ENCODE measurements around the gene CACNA2D3. TPM values are rescaled to one million over a fixed set of nuclear protein-coding genes. Genes with fewer than 3 reads are reported as not detected.
"Not testable (repeated sequence)": the region's sequence is repeated elsewhere in the genome, so short reads cannot be mapped to it uniquely, and the experiment has no call there.

The CACNA2D3 gene
- total RNA-seq, 1 donor from 2014 or later: 0.70 TPM

DNA sequence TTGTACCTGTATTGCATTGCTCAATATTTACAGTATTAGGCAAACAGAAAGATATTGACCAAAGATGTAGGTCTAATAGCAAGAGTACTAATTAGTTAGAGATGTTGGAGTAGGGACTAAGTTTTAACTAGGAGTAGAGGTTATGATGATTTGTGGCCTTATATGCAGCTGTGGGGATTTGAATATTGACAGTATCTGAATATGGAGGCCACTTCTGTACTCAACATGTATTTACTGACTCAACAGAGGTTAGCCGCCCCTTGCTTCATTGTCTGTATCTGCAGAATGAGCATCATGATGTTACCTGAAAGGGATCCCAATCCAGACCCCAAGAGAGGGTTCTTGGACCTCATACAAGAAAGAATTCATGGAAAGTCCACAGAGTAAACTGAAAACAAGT lies 855.1 kb downstream of the CACNA2D3 start:
- Histone ChIP-seq H3K79me2 (ENCODE audit: insufficient read depth, low read length) (no peaks in the 10 kb centered on the region), H4K20me1 (ENCODE audit: insufficient read depth, low read length) (no peaks in the 10 kb centered on the region), H3K4me2 (ENCODE audit: low read length) (no peak overlapping the region), H3K27ac (ENCODE audit: low read depth, low read length) (no peak overlapping the region), H2AFZ (ENCODE audit: low read depth, low read length) (no peak overlapping the region), H3K36me3 (ENCODE audit: insufficient read depth, low read length) (no peaks in the 10 kb centered on the region), H3K4me1 (ENCODE audit: insufficient read depth, low read length) (no peaks in the 10 kb centered on the region), H3K4me3 (ENCODE audit: insufficient read depth, low read depth, low read length) (no peak overlapping the region), H3K9ac (ENCODE audit: low read length) (no peak overlapping the region), H3K27me3 (ENCODE audit: insufficient read depth, low read length) (no peaks in the 10 kb centered on the region), H3K9me3 (ENCODE audit: insufficient read depth, low read depth, low read length) (no peaks in the 10 kb centered on the region)
- Mint-ChIP-seq H3K4me1 (ENCODE audit: low read depth, unreplicated experiment) (peaks cover 16% of the 10 kb centered on the region), H3K9me3 (ENCODE audit: unreplicated experiment) (no peaks in the 10 kb centered on the region), H3K27me3 (ENCODE audit: low read depth, unreplicated experiment) (peaks cover 8% of the 10 kb centered on the region), H3K36me3 (ENCODE audit: low read depth, unreplicated experiment) (peaks cover 2% of the 10 kb centered on the region), H3K4me3 (ENCODE audit: unreplicated experiment) (no peak overlapping the region), H3K27ac (ENCODE audit: unreplicated experiment) (no peak overlapping the region)
- TF ChIP-seq, protein P1, sequence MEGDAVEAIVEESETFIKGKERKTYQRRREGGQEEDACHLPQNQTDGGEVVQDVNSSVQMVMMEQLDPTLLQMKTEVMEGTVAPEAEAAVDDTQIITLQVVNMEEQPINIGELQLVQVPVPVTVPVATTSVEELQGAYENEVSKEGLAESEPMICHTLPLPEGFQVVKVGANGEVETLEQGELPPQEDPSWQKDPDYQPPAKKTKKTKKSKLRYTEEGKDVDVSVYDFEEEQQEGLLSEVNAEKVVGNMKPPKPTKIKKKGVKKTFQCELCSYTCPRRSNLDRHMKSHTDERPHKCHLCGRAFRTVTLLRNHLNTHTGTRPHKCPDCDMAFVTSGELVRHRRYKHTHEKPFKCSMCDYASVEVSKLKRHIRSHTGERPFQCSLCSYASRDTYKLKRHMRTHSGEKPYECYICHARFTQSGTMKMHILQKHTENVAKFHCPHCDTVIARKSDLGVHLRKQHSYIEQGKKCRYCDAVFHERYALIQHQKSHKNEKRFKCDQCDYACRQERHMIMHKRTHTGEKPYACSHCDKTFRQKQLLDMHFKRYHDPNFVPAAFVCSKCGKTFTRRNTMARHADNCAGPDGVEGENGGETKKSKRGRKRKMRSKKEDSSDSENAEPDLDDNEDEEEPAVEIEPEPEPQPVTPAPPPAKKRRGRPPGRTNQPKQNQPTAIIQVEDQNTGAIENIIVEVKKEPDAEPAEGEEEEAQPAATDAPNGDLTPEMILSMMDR (IDR thresholded peaks at IDR 0.05; ENCODE audit: insufficient read depth, low read depth, low read length): no peak
- TF ChIP-seq EZH2 (IDR thresholded peaks at IDR 0.05; ENCODE audit: insufficient read depth, low read length): no peak
- DNase-seq (ENCODE audit: low read depth) (no peak), FAIRE-seq (no peak)

DNA sequence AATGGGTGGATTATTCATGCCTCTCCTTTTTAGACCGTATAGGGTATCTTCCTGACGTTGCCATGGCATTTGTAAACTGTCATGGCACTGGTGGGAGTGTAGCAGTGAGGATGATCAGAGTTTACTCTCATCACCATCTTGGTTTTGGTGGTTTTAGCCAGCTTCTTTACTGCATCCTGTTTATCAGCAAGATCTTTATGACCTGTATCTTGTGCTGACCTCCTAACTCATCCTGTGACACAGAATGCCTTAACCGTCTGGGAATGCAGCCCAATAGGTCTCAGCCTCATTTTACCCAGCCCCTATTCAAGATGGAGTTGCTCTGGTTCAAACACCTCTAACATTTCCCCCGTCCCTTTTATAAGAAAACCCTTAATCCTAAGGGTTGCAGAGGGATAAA lies 855.6 kb downstream of the CACNA2D3 start:
- not testable (repeated sequence) for DNase-seq (ENCODE audit: low read depth); H3K4me3 Mint-ChIP-seq (ENCODE audit: unreplicated experiment); H3K36me3 Mint-ChIP-seq (ENCODE audit: low read depth, unreplicated experiment); H3K9ac ChIP-seq (ENCODE audit: low read length); H2AFZ ChIP-seq (ENCODE audit: low read depth, low read length); H3K36me3 ChIP-seq (ENCODE audit: insufficient read depth, low read length); H3K4me3 ChIP-seq (ENCODE audit: insufficient read depth, low read depth, low read length); H3K4me1 ChIP-seq (ENCODE audit: insufficient read depth, low read length); H4K20me1 ChIP-seq (ENCODE audit: insufficient read depth, low read length); H3K79me2 ChIP-seq (ENCODE audit: insufficient read depth, low read length); H3K27me3 ChIP-seq (ENCODE audit: insufficient read depth, low read length); H3K27ac ChIP-seq (ENCODE audit: low read depth, low read length); H3K9me3 Mint-ChIP-seq (ENCODE audit: unreplicated experiment); FAIRE-seq; H3K4me2 ChIP-seq (ENCODE audit: low read length); H3K27me3 Mint-ChIP-seq (ENCODE audit: low read depth, unreplicated experiment); H3K9me3 ChIP-seq (ENCODE audit: insufficient read depth, low read depth, low read length)
- H3K4me1 Mint-ChIP-seq (ENCODE audit: low read depth, unreplicated experiment): peaks cover 16% of the 10 kb centered on the region
- H3K27ac Mint-ChIP-seq (ENCODE audit: unreplicated experiment): peak overlapping the region; percentile 41

DNA sequence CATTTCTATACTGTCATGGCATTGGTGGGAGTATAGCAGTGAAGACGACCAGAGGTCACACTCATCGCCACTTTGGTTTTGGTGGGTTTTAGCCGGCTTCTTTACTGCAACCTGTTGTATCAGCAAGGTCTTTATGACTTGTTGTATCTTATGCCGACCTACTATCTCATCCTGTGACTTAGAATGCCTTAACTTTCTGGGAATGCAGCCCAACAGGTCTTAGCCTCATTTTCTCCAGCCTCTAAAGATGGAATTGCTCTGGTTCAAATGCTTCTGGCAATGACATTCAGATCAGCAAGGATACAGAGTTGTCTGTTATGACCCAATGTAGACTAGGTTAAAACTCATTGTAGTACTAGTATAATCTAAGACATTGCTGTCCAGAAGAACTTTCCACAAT lies 860.5 kb downstream of the CACNA2D3 start:
- Histone ChIP-seq H3K9me3 (ENCODE audit: insufficient read depth, low read depth, low read length) (no peaks in the 10 kb centered on the region), H3K27ac (ENCODE audit: low read depth, low read length) (no peak overlapping the region), H3K79me2 (ENCODE audit: insufficient read depth, low read length) (no peaks in the 10 kb centered on the region), H3K27me3 (ENCODE audit: insufficient read depth, low read length) (no peaks in the 10 kb centered on the region), H3K9ac (ENCODE audit: low read length) (no peak overlapping the region), H3K4me1 (ENCODE audit: insufficient read depth, low read length) (no peaks in the 10 kb centered on the region), H3K4me2 (ENCODE audit: low read length) (no peak overlapping the region), H3K4me3 (ENCODE audit: insufficient read depth, low read depth, low read length) (no peak overlapping the region), H2AFZ (ENCODE audit: low read depth, low read length) (no peak overlapping the region), H4K20me1 (ENCODE audit: insufficient read depth, low read length) (no peaks in the 10 kb centered on the region), H3K36me3 (ENCODE audit: insufficient read depth, low read length) (no peaks in the 10 kb centered on the region)
- TF ChIP-seq, protein P1 (IDR thresholded peaks at IDR 0.05; ENCODE audit: insufficient read depth, low read depth, low read length): no peak
- TF ChIP-seq EZH2 (IDR thresholded peaks at IDR 0.05; ENCODE audit: insufficient read depth, low read length): no peak
- no peaks in the 10 kb centered on the region for H3K9me3 Mint-ChIP-seq (ENCODE audit: unreplicated experiment)
- no peak overlapping the region for H3K27ac Mint-ChIP-seq (ENCODE audit: unreplicated experiment)
- peaks cover 3% of the 10 kb centered on the region for H3K27me3 Mint-ChIP-seq (ENCODE audit: low read depth, unreplicated experiment)
- H3K4me3 Mint-ChIP-seq (ENCODE audit: unreplicated experiment): no peak overlapping the region
- no peaks in the 10 kb centered on the region for H3K36me3 Mint-ChIP-seq (ENCODE audit: low read depth, unreplicated experiment)
- DNase-seq (ENCODE audit: low read depth) (no peak), FAIRE-seq (no peak)
- H3K4me1 Mint-ChIP-seq (ENCODE audit: low read depth, unreplicated experiment): peaks cover 14% of the 10 kb centered on the region
